Measurements from ENCODE around the gene ADH1B. TPM values are rescaled to one million over a fixed set of nuclear protein-coding genes. Genes with fewer than 3 reads are reported as not detected.
A peak's percentile ranks its signal among the peaks of the same experiment; 100 is the strongest.
"Not testable (repeated sequence)": the region's sequence is repeated elsewhere in the genome, so short reads cannot be mapped to it uniquely, and the experiment has no call there.

The ADH1B gene
- total and polyA plus RNA-seq, 4 donors = 502 to 4,880 (median 635) TPM

GRCh38 chr4:99334880-99335279 is 13.7 kb upstream of the ADH1B start:
- no peaks in the 10 kb centered on the region for H3K4me1 ChIP-seq (ENCODE audit: control insufficient read depth in 1 of 2, insufficient read depth in 2 of 2, low read length in 2 of 2)
- H3K27me3 ChIP-seq (ENCODE audit: control insufficient read depth in 1 of 2, insufficient read depth in 2 of 2, low read length in 1 of 2) = no peaks in the 10 kb centered on the region
- no peak overlapping the region for H3K27ac ChIP-seq (ENCODE audit: low read depth in 1 of 2, low read length in 2 of 2)
- H3K36me3 ChIP-seq (ENCODE audit: control insufficient read depth in 1 of 2, insufficient read depth in 2 of 2, low read length in 1 of 2) = no peaks in the 10 kb centered on the region
- H3K9me3 ChIP-seq (ENCODE audit: control insufficient read depth, low read length) = peaks cover under 1% of the 10 kb centered on the region
- WGBS, 2 donors = 82 to 87% methylated on average over 1 of the region's 1 CpG
- intact Hi-C loops (cut with DNase I) = no loop called here
- no peak for DNase-seq
- no peak overlapping the region for H3K4me3 ChIP-seq (ENCODE audit: low read length in 2 of 2)
- ATAC-seq (ENCODE audit: low FRiP score) = no peak

- intact Hi-C loops (cut with DNase I) = no loop called here
- no peaks in the 10 kb centered on the region for H3K27me3 ChIP-seq (ENCODE audit: control insufficient read depth in 1 of 2, insufficient read depth in 2 of 2, low read length in 1 of 2)
- H3K9me3 ChIP-seq (ENCODE audit: control insufficient read depth, low read length) = peaks cover 4% of the 10 kb centered on the region
- H3K4me1 ChIP-seq (ENCODE audit: control insufficient read depth in 1 of 2, insufficient read depth in 2 of 2, low read length in 2 of 2) = no peaks in the 10 kb centered on the region
- ATAC-seq (ENCODE audit: low FRiP score) = no peak
- DNase-seq = no peak
- H3K36me3 ChIP-seq (ENCODE audit: control insufficient read depth in 1 of 2, insufficient read depth in 2 of 2, low read length in 1 of 2) = no peaks in the 10 kb centered on the region
- WGBS, 2 donors = 96% methylated on average over 3 of the region's 3 CpGs
- no peak overlapping the region for H3K4me3 ChIP-seq (ENCODE audit: low read length in 2 of 2)
- H3K27ac ChIP-seq (ENCODE audit: low read depth in 1 of 2, low read length in 2 of 2) = no peak overlapping the region
Observed at GRCh38 chr4:99330648-99331047, 9.4 kb upstream of the ADH1B start.

DNA sequence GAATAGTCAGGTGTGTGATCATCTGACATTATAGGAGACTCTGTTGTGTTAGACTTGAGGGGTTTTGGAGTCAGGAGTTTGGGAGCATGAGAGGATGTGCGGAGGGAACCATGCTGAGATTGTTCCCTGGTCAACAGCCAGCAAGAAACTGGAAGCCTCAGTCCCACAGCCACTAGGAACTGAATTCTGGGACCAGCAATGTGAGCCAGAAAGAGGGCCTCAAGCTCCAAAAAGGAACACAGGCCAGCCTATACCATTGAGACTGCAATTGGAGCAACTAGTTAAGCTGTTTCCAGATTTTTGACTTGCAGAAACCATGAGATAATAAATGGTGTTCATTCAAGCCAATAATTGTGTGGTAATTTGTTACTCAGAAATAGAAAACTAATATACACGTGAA is 8.7 kb upstream of the ADH1B start:
- DNase-seq (no peak), ATAC-seq (ENCODE audit: low FRiP score) (no peak)
- Histone ChIP-seq H3K27ac (ENCODE audit: low read depth in 1 of 2, low read length in 2 of 2) (no peak overlapping the region), H3K4me3 (ENCODE audit: low read length in 2 of 2) (no peak overlapping the region), H3K36me3 (ENCODE audit: control insufficient read depth in 1 of 2, insufficient read depth in 2 of 2, low read length in 1 of 2) (no peaks in the 10 kb centered on the region), H3K27me3 (ENCODE audit: control insufficient read depth in 1 of 2, insufficient read depth in 2 of 2, low read length in 1 of 2) (no peaks in the 10 kb centered on the region), H3K4me1 (ENCODE audit: control insufficient read depth in 1 of 2, insufficient read depth in 2 of 2, low read length in 2 of 2) (no peaks in the 10 kb centered on the region), H3K9me3 (ENCODE audit: control insufficient read depth, low read length) (peaks cover 4% of the 10 kb centered on the region)
- intact Hi-C loops (cut with DNase I) = no loop called here
- 50 to 56% methylated on average over 2 of the region's 2 CpGs for WGBS, 2 donors

GRCh38 chr4:99324979-99325378 is 3.8 kb upstream of the ADH1B start:
- Histone ChIP-seq H3K27ac (ENCODE audit: low read depth in 1 of 2, low read length in 2 of 2) (no peak overlapping the region), H3K4me1 (ENCODE audit: control insufficient read depth in 1 of 2, insufficient read depth in 2 of 2, low read length in 2 of 2) (peaks cover 0 to 5% of the 10 kb centered on the region in 2 donors), H3K9me3 (ENCODE audit: control insufficient read depth, low read length) (peaks cover 4% of the 10 kb centered on the region), H3K27me3 (ENCODE audit: control insufficient read depth in 1 of 2, insufficient read depth in 2 of 2, low read length in 1 of 2) (no peaks in the 10 kb centered on the region), H3K4me3 (ENCODE audit: low read length in 2 of 2) (no peak overlapping the region), H3K36me3 (ENCODE audit: control insufficient read depth in 1 of 2, insufficient read depth in 2 of 2, low read length in 1 of 2) (no peaks in the 10 kb centered on the region)
- ATAC-seq (ENCODE audit: low FRiP score) = peak; percentile 81
- WGBS, 2 donors = 1 to 2% methylated on average over 3 of the region's 3 CpGs
- intact Hi-C loops (cut with DNase I) = loop anchor here in 1 of 2 donors (5.0 kb wide), 1 partner anchor 57 kb away; no protein-coding TSS in a partner anchor
- DNase-seq = peak; percentile 76

GRCh38 chr4:99324361-99324760 is 3.2 kb upstream of the ADH1B start:
- Histone ChIP-seq H3K4me3 (ENCODE audit: low read length in 2 of 2) (no peak overlapping the region), H3K27ac (ENCODE audit: low read depth in 1 of 2, low read length in 2 of 2) (peak overlapping the region; percentile 22 to 56), H3K4me1 (ENCODE audit: control insufficient read depth in 1 of 2, insufficient read depth in 2 of 2, low read length in 2 of 2) (peaks cover 2 to 5% of the 10 kb centered on the region in 2 donors), H3K36me3 (ENCODE audit: control insufficient read depth in 1 of 2, insufficient read depth in 2 of 2, low read length in 1 of 2) (no peaks in the 10 kb centered on the region), H3K27me3 (ENCODE audit: control insufficient read depth in 1 of 2, insufficient read depth in 2 of 2, low read length in 1 of 2) (no peaks in the 10 kb centered on the region), H3K9me3 (ENCODE audit: control insufficient read depth, low read length) (peaks cover 2% of the 10 kb centered on the region)
- WGBS, 2 donors = 13 to 15% methylated on average over 1 of the region's 1 CpG
- ATAC-seq (ENCODE audit: low FRiP score) (peak; percentile 36), DNase-seq (no peak)
- intact Hi-C loops (cut with DNase I) = loop anchor here in 1 of 2 donors (5.0 kb wide), 1 partner anchor 58 kb away; no protein-coding TSS in a partner anchor

DNA sequence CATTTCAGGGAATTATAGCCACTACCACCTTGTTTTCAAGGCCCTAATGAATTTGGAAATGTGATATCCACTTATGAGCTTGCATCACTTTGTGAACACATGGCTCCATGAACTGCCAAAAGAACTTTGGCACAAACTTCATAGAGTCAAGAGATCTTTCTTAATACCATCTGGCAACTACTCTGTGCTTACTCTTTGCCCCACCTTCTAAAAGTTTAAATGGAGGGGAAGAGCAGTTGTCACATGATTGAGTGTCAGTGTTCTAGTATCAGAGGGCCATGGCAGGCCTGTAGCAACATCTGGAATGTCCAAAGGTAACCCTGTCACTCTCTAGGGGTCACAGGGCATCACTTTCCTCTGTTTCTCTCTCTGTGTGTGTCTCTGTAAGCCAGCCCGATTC is 2.6 kb upstream of the ADH1B start:
- peaks cover 2 to 5% of the 10 kb centered on the region in 2 donors for H3K4me1 ChIP-seq (ENCODE audit: control insufficient read depth in 1 of 2, insufficient read depth in 2 of 2, low read length in 2 of 2)
- no peaks in the 10 kb centered on the region for H3K36me3 ChIP-seq (ENCODE audit: control insufficient read depth in 1 of 2, insufficient read depth in 2 of 2, low read length in 1 of 2)
- H3K9me3 ChIP-seq (ENCODE audit: control insufficient read depth, low read length) = peaks cover 2% of the 10 kb centered on the region
- no peaks in the 10 kb centered on the region for H3K27me3 ChIP-seq (ENCODE audit: control insufficient read depth in 1 of 2, insufficient read depth in 2 of 2, low read length in 1 of 2)
- H3K4me3 ChIP-seq (ENCODE audit: low read length in 2 of 2) = no peak overlapping the region
- intact Hi-C loops (cut with DNase I) = loop anchor here in 1 of 2 donors (5.0 kb wide), 1 partner anchor 59 kb away; no protein-coding TSS in a partner anchor
- H3K27ac ChIP-seq (ENCODE audit: low read depth in 1 of 2, low read length in 2 of 2) = peak overlapping the region; percentile 22 to 23
- ATAC-seq (ENCODE audit: low FRiP score) (peak; percentile 67), DNase-seq (no peak)
- WGBS, 2 donors = 93 to 97% methylated on average over 1 of the region's 1 CpG

DNA sequence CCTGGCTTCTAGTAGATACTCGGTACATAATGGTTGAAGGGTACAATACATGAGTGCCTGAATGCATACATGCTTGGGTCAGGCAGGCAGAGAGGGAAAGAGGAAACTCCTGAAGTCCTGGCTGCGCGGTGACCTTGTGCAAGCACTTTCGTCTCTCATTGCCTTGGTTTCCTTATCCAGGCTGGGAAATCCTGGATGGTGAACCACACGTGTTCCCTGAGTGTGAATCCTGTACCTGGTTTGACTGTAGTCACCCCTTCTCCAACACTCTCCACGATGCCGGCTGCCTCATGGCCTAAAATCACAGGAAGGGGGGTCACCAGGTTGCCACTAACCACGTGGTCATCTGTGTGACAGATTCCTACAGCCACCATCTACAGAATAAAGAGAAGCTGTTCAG is 3.4 kb downstream of the ADH1B start:
- H3K27me3 ChIP-seq (ENCODE audit: control insufficient read depth in 1 of 2, insufficient read depth in 2 of 2, low read length in 1 of 2); H3K36me3 ChIP-seq (ENCODE audit: control insufficient read depth in 1 of 2, insufficient read depth in 2 of 2, low read length in 1 of 2); intact Hi-C loops (cut with DNase I); H3K9me3 ChIP-seq (ENCODE audit: control insufficient read depth, low read length); DNase-seq; ATAC-seq (ENCODE audit: low FRiP score); H3K4me1 ChIP-seq (ENCODE audit: control insufficient read depth in 1 of 2, insufficient read depth in 2 of 2, low read length in 2 of 2): not testable (repeated sequence)
- 85 to 87% methylated on average over 8 of the region's 8 CpGs for WGBS, 2 donors
- peak overlapping the region in 1 of 2 donors; percentile 8 for H3K4me3 ChIP-seq (ENCODE audit: low read length in 2 of 2)
- peak overlapping the region in 1 of 2 donors; percentile 67 for H3K27ac ChIP-seq (ENCODE audit: low read depth in 1 of 2, low read length in 2 of 2)

GRCh38 chr4:99317354-99317753 is 3.8 kb downstream of the ADH1B start:
- no peaks in the 10 kb centered on the region for H3K27me3 ChIP-seq (ENCODE audit: control insufficient read depth in 1 of 2, insufficient read depth in 2 of 2, low read length in 1 of 2)
- intact Hi-C loops (cut with DNase I) = no loop called here
- no peak for DNase-seq

GRCh38 chr4:99315839-99316238 is 5.4 kb downstream of the ADH1B start:
- intact Hi-C loops (cut with DNase I) = no loop called here
- H3K4me3 ChIP-seq (ENCODE audit: low read length in 2 of 2) = no peak overlapping the region
- H3K4me1 ChIP-seq (ENCODE audit: control insufficient read depth in 1 of 2, insufficient read depth in 2 of 2, low read length in 2 of 2) = peaks cover 0 to 2% of the 10 kb centered on the region in 2 donors

More at GRCh38 chr4:99317354-99317753, 3.8 kb downstream of the ADH1B start:
- no peak for ATAC-seq (ENCODE audit: low FRiP score)
- Histone ChIP-seq H3K4me3 (ENCODE audit: low read length in 2 of 2) (peak overlapping the region in 1 of 2 donors; percentile 8), H3K9me3 (ENCODE audit: control insufficient read depth, low read length) (peaks cover 2% of the 10 kb centered on the region), H3K4me1 (ENCODE audit: control insufficient read depth in 1 of 2, insufficient read depth in 2 of 2, low read length in 2 of 2) (peaks cover 2 to 3% of the 10 kb centered on the region in 2 donors), H3K36me3 (ENCODE audit: control insufficient read depth in 1 of 2, insufficient read depth in 2 of 2, low read length in 1 of 2) (peaks cover 3% of the 10 kb centered on the region in 2 donors), H3K27ac (ENCODE audit: low read depth in 1 of 2, low read length in 2 of 2) (peak overlapping the region in 1 of 2 donors; percentile 67)
- 50 to 55% methylated on average over 3 of the region's 3 CpGs for WGBS, 2 donors

More at GRCh38 chr4:99315839-99316238, 5.4 kb downstream of the ADH1B start:
- no peak for DNase-seq
- Histone ChIP-seq H3K9me3 (ENCODE audit: control insufficient read depth, low read length) (peaks cover 2% of the 10 kb centered on the region), H3K27me3 (ENCODE audit: control insufficient read depth in 1 of 2, insufficient read depth in 2 of 2, low read length in 1 of 2) (no peaks in the 10 kb centered on the region), H3K36me3 (ENCODE audit: control insufficient read depth in 1 of 2, insufficient read depth in 2 of 2, low read length in 1 of 2) (peaks cover 3% of the 10 kb centered on the region in 2 donors), H3K27ac (ENCODE audit: low read depth in 1 of 2, low read length in 2 of 2) (peak overlapping the region in 1 of 2 donors; percentile 40)
- no peak for ATAC-seq (ENCODE audit: low FRiP score)
- 72 to 76% methylated on average over 6 of the region's 6 CpGs for WGBS, 2 donors

Measured in aorta (tissue), 5 donors.